ENCODE data around the gene SLC47A1.

DNA sequence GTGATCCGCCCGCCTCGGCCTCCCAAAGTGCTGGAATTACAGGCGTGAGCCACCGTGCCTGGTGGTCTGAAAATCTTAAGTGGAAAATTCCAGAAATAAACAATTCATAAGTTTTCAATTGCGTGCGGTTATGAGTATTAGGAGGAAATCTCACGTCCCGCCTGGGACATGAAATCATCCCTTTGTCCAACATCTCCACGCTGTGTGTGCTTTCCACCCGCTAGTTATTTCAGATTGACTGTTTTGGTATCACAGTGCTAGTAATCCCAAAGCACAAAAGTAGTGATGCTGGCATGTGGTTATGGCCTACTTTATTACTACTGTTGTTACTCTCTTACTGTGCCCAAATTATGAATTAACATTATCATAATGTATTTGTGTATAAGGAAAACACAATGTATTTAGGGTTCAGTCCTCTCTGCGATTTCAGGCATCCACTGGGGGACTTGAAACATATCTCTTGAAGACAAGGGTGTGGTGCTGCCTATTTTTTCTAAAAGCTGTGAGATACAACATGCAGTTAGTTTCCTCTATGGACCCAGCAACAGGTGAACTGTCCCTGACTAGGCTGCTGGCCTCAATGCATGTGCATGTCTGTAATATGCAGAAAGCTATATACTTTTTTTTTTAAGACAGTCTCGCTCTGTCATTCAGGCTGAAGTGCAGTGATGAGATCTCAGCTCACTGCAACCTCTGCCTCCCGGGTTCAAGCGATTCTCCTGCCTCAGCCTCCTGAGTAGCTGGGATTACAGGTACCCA, 32.3 kb downstream of the SLC47A1 start:
- TF ChIP-seq REST (IDR thresholded peaks at IDR 0.05; ENCODE audit: insufficient read depth in 1 of 2, low read depth in 2 of 2, low read length in 2 of 2) (no peak), SIN3A (IDR thresholded peaks at IDR 0.05; ENCODE audit: borderline replicate concordance, insufficient read depth, low read length) (no peak), POLR2AphosphoS5 (IDR thresholded peaks at IDR 0.05; ENCODE audit: low read depth, low read length) (no peak)
